Posterior vena cava (tissue), 2 donors: ENCODE results near the gene KIFC3. TPM values are rescaled to one million over a fixed set of nuclear protein-coding genes. Genes with fewer than 3 reads are reported as not detected.
"Not testable (repeated sequence)": the region's sequence is repeated elsewhere in the genome, so short reads cannot be mapped to it uniquely, and the experiment has no call there.

ENCODE experiments used
- DNase-seq: peaks from one replicate; pipeline ENCODE4 v3.0.0-alpha.2; 2020; ENCODE audit warnings: low spot score
- intact Hi-C, 2 donors: fragments of 100-400 bp; cut with DNase I; formaldehyde crosslinking; loops; one replicate each; pipeline versions ENCODE4 v1.14.1 to v1.14.2; 2022 to 2023
- microRNA-seq, 2 donors: library from miRNA; unstranded; fragments of <30 nt; microRNA quantifications; one replicate each; pipeline ENCODE4 v1.2.0, GENCODE V29; 2020 to 2021; ENCODE audit warnings: borderline microRNAs expressed in 2 of 2
- total RNA-seq, 2 donors: library from RNA; stranded (reverse); fragmentation: NEBNext Ultra II Directional; extraction: Animal tissue kit (Norgen Biotek cat#: 25700); gene quantifications; one replicate each; pipeline ENCODE4 v1.2.1, GENCODE V29; 2021
- donor health status: DM: yes; HTN: yes; CAD: no.
- donor health status: DM: yes; HTN: yes; CAD: no.

KIFC3 gene
- total RNA-seq, 2 donors from 2014 or later: 63.9 to 67.7 TPM

DNA sequence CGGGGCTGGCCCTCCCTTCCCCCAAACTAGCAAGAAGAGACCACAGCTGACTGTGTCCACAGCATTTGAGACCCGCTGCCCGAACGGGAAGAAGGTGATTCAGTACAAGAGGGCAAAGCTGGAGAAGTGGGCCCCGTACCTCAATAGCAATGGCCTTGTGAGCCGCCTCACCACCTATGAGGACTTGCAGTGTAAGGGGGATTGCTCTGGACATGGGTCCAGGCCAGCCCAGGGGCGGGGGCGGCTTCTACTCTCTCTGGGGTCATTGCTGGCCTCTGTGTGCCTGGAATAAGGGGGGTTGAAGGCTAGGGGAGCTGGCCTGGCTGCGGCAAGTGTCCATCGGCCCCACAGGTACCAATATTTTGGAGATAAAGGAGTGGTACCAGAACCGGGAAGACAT is 79.6 kb downstream of the KIFC3 start:
- peak; percentile 47 for DNase-seq
- intact Hi-C loops: no loop called here

DNA sequence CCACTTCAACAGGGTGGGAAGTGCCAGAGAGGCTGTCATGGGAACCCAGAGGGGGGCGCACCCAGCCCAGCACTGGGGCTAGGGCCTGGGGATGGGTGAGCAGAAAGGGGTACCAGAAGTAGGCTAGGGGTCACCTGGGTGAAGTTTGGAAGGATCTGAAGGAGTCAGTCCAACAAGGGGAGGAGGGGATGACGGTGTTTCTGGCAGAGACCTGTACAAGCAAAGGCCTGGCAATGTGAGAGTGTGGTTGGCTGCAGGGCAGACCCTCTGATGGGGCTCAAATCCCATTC is 80.1 kb downstream of the KIFC3 start:
- intact Hi-C loops: no loop called here
- DNase-seq: peak; percentile 50

DNA sequence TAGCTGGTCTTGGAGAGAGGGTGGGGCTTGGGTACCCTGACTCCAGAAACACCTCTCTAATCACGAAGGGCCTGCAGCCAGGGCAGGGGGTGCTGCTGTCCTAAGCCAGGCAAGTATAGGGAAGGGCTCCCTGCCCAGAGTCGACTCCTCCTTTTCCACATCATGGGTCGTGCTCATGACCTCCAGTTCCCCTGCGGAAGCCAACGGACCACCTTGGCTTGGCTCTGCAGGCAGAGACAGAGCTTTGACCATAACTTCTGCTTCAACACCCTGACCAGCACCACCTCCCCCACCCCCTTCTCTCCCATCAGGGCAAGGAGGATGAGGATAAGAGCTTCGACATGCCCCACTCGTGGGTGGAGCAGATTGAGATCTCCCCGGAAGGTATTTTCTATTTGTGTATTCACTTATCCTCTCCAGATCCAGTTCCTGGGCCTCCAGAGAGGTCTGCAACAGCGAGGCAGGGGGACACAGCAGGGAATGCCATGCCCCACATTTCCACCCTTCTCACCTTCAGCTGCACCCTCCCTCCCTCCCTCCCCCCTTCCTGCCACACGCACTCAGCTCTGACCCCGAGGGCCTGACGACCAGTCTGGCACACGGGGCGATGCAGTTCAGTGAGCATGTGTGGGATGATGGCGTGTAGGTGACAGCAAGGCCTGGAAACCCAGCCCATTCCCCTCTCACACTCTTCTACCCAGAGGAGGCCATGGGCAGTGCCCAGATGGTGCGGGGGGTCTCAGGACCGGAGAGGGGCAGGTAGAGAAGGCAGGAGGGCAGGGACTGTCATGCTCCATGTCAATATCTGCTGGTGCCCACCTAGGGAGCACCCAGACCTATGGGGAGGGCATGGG is 80.7 kb downstream of the KIFC3 start:
- intact Hi-C loops: no loop called here
- peak; percentile 51 for DNase-seq

DNA sequence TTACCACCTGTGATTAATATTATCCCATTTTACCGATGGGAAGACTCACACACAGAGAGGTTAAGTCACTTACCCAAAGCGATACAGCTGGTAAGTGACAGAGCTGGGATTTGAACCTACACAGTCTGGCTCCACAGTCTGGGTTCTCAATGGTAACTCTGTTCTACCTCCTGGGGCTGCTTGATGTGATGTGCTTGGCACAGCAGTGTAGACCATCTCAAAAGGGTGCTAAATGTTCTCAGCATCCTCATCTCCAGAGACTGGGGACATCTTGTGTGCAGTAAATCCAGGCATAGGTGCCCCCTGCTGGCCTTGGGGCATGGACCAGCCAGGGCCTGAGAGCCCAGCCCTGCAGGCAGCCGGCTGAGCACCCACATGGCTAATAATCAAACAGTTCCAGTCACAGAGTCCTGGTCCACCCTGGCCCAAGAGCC is 82.1 kb downstream of the KIFC3 start:
- peak; percentile 81 for DNase-seq
- intact Hi-C loops: no loop called here

DNA sequence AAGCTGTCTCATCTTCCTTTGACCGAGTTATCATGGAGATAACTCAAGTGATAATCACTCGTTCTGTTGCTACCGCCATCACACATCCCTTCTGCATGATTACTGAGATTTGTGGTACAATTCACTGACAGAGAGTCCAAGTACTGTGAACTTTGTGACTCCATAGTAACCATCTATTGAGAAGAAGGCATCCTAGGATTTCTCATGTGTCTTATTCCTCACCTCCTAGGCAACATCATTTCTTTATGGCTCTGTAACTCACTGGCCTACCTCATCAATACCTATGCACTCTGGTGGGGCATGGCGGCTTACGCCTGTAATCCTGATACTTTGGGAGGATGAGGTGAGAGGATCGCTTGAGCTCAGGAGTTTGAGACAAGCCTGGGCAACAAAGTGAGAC is 88.2 kb downstream of the KIFC3 start:
- DNase-seq: no peak
- intact Hi-C loops: no loop called here

DNA sequence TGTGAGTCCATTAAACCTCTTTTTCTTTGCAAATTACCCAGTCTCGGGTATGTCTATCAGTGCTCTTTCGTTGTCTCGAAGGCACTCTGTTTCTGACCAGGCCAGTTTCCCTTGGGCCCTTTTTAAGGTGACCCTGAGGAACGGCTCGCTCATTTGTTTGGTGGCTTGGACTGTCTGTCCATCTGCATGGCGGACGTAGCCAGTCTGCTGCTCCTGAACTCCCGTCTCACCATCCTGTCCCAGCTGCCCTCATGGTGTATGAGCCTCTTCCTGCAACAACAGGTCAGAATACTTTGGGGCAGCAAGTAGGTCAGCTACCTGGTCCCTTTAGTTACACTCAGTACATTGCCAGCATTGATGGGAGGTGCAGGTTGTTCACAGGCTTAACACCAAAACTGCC is 88.7 kb downstream of the KIFC3 start:
- DNase-seq: no peak
- intact Hi-C loops: no loop called here

DNA sequence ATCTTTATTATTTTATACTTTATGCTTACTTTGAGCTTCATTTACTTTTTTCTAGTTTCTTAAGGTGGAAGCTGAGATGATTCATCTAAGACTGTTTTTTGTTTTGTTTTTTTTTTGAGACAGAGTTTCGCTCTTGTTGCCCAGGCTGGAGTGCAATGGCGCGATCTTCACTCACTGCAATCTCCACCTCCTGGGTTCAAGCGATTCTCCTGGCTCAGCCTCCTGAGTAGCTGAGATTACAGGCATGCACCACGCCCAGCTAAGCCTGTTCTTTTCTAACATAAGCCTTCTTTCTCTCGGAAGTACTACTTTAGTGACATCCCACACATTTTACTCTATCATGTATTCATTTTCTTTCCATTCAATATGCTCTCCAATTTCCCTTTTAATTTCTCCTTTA is 89.7 kb downstream of the KIFC3 start:
- intact Hi-C loops: not testable (repeated sequence)
- peak; percentile 15 for DNase-seq

DNA sequence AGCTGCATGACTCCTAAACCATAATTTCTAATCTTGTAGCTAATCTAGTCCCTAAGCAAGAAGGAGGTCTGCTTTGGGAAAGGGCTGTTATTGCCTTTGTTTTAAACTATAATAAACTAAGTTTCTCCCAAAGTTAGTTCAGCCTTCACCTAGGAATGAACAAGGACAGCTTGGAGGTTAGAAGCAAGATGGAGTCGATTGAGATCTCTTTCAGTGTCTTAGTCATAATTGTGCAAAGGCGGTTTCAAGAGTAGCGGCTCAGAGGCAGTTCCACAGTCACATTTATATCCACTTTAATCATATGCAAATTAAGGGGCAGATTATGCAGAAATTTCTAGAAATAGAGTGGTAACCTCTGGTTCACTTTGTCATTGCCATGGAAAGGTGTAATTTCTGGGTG is 90.3 kb downstream of the KIFC3 start:
- intact Hi-C loops: no loop called here
- DNase-seq: no peak

DNA sequence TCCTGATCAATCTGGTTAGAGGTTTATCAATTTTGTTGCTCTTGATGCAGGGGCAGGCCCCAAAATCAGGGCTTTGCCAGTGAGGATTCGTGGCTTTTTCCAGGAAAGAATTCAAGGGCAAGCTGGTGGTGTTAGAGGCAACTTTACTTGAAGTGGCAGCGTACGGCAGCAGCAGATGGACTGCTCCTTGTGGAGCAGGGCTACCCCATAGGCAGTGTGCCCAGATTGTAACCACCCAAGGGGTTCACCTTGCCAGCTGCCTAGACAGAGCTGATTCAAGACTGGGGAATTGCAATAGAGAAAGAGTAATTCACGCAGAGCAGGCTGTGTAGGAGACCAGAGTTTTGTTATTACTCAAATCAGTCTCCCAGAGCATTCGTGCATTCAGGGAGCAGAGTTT is 90.9 kb downstream of the KIFC3 start:
- intact Hi-C loops: no loop called here
- no peak for DNase-seq

DNA sequence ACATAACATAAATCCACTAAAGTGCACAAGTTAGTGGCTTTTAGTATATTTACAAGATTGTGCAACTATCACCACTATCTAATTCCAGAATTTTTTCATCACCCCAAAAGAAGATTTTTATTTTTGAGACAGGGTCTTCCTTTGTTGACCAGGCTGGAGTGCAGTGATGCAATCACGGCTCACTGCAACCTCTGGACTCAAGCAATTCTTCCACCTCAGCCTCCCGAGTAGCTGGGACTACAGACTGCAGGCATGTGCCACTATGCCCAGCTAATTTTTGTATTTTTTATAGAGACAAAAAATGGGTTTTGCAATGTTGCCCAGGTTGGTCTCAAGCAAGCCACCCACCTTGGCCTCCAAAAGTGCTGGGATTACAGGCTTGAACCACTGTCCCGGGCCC is 92.6 kb downstream of the KIFC3 start:
- intact Hi-C loops: no loop called here
- DNase-seq: no peak

Small RNA genes within 50 kb of the gene (microRNA-seq; reads per million reads assigned to microRNA genes)
- gene MIR6772: 0 to 0.32 reads per million in 2 donors

Other genes starting within 250 kb of the KIFC3 start
- 10 to 100 TPM; 28.0 to 28.5 TPM for gene ADGRG1, start 173.9 kb downstream of the KIFC3 start, total RNA-seq
- 10 to 100 TPM in 1 of 2 donors, 1 to 10 TPM in 1; 6.8 to 10.4 TPM for gene ADGRG3, start 134.2 kb downstream of the KIFC3 start, total RNA-seq
- gene DRC7, start 107.7 kb downstream of the KIFC3 start, total RNA-seq: not detected
- 10 to 100 TPM in 1 of 2 donors, 1 to 10 TPM in 1; 9.1 to 12.8 TPM for gene KATNB1, start 66.7 kb downstream of the KIFC3 start, total RNA-seq
- not detected for gene CNGB1, start 168.6 kb upstream of the KIFC3 start, total RNA-seq
- 1 to 10 TPM; 7.1 to 7.5 TPM for gene ZNF319, start 198.2 kb upstream of the KIFC3 start, total RNA-seq
- gene USB1, start 198.9 kb upstream of the KIFC3 start, total RNA-seq: 10 to 100 TPM; 34.1 to 39.0 TPM
- 1 to 10 TPM; 4.4 to 5.8 TPM for gene MMP15, start 223.3 kb upstream of the KIFC3 start, total RNA-seq